22Rv1 (cell line): Measurements from ENCODE around the gene PTGES.

ENCODE experiments used
- CTCF ChIP-seq: fragments of 450-650 bp; IDR thresholded peaks from 2 replicates; pipeline ENCODE4 v1.5.1; 2017; ENCODE audit warnings: mild to moderate bottlenecking
- ZFX ChIP-seq: fragments of 450-650 bp; IDR thresholded peaks from 2 replicates; pipeline ENCODE4 v1.6.1; 2017; ENCODE audit warnings: antibody characterized with exemption, borderline replicate concordance

DNA sequence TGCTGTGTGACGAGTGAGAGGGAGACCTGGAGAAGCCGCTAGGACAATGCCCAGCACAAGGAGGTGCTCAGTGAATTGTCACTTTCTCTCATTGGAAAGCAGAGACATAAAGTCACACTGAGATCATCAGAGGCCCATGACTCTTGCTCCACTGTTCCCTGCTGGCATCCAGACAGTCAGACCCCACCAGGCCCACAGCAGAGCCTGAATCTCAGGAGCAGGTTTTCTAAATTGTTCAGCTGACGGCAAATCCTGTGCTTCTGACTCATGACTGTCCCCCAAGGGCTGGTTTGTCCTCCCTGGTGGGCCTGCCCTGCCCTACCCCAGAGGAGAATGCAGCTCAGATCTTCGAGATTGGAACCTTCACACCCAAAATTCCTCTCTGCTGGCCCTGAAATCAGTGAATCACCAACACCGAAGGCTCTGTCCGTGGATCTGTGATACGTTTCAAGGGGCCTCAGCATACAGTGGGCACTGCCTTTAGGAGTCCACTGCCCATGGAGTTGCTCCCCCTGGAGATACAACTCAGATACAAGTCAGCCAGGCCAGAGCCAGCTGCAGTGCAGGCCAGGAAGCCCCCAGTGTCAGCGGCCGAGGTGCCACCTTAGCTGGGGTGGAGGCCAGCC, 2.7 kb downstream of the PTGES start:
- no peak for TF ChIP-seq CTCF
- no peak for TF ChIP-seq ZFX
